GM12892 (cell line): ENCODE results near the gene CCDC9B.

Experiments
- DNase-seq: peaks from one replicate; pipeline ENCODE4 v3.0.0; 2011; ENCODE audit not compliant: insufficient read length
- FAIRE-seq: peaks from 2 replicates; lab custom pipeline; 2011; peaks lifted over from hg19 to GRCh38; lab: Jason Lieb, UNC
- POLR2A ChIP-seq: IDR thresholded peaks from 2 replicates; pipeline ENCODE4 v1.6.1; 2011; ENCODE audit warnings: low read depth, low read length, control low read depth
- POLR2AphosphoS5 ChIP-seq: IDR thresholded peaks from 2 replicates; pipeline ENCODE4 v1.6.1; 2011; ENCODE audit warnings: low read depth, low read length, control low read depth
- TAF1 ChIP-seq: IDR thresholded peaks from 2 replicates; pipeline ENCODE4 v1.6.1; 2011; ENCODE audit warnings: low read depth, mild to moderate bottlenecking, control low read depth, low read length, borderline replicate concordance

Gene CCDC9B

DNA sequence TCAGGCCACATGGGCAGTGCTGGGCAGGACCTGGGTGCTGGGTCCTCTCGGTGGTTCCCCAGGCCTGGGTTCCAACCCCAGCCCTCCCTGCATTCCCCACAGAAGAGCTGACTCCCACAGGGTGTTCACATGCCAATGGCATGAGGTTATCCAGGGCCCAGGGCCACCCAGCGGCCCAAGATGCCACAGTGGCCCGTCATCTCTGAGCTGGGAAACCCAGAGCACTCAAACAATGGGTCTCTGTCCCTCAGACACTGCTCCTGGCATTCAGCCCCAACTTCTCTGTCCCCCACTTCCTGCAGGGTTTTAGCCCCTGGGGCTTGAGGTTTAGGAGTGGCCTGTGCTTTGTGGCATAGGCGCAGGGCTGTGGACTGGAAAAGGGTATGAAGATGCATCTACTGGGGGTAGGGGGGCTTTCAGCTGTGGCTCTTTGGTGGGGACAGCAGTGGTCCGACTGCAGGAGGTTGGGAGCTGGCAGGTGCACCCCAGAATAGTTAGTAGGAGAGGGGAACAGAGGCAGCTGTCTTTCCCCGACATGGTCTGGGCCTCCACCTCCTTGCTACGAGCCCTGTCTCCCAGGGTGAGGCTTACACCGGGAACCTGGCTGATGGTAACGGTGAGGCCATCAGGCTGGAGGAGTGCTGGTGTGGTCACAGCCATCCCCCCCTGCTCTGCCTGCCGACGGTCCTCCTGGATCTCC is 1.7 kb downstream of the CCDC9B start:
- no peak for TF ChIP-seq TAF1
- TF ChIP-seq POLR2AphosphoS5: no peak
- no peak for TF ChIP-seq POLR2A
- FAIRE-seq (no peak), DNase-seq (no peak)

DNA sequence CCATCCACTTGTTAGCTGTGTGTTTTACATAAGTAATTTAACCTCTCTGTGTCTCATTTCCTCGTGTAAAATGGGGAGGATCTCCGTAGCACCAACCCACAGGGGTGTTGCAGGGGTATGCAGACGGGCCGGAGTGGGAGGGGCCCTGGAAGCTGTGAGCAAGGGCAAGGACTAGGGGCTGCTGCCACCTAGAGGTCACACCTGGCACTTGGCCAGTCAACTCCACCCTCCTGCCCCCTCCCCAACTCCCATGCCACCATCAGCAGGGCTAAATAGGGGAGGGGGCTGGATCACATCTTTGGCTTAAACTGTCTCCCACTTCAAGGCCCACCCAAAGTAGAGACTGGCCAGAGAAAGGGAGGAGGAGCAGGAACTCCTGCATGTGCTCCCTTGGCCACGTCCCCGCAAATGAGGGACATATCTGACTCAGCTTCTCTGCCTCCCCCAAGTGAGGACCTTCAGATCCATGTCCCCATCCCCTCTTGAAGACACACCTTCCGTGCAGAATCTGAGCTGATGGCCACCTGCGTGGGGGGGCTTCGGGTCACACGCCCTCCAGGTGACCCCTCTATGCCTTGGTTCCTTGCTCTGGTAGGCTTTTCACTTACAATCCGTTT is 2.6 kb downstream of the CCDC9B start:
- FAIRE-seq (peak; percentile 96), DNase-seq (peak; percentile 96)
- TF ChIP-seq POLR2AphosphoS5 (no peak), TAF1 (no peak), POLR2A (no peak)

DNA sequence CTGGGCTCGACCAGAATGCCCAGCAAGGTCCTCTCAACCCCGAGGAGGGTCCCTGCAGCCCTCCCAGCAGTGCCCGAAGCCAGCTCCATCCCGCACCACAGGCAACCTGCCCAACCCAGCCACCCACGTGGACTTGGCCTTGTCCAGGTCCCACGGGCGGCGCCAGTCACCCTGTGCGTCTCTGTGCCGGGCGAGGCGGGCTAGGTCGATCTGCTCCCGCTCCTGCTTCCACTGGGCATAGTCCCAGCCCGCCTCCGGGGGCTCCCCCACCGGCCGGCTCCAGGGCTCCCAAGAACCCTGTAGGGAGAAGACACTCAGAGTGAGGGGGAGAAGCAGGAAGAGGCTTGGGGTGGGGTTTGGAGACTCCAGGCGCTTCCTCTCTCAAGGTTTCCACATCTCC is 3.1 kb downstream of the CCDC9B start:
- DNase-seq (no peak), FAIRE-seq (no peak)
- no peak for TF ChIP-seq POLR2A
- TF ChIP-seq POLR2AphosphoS5: no peak
- TF ChIP-seq TAF1: no peak

DNA sequence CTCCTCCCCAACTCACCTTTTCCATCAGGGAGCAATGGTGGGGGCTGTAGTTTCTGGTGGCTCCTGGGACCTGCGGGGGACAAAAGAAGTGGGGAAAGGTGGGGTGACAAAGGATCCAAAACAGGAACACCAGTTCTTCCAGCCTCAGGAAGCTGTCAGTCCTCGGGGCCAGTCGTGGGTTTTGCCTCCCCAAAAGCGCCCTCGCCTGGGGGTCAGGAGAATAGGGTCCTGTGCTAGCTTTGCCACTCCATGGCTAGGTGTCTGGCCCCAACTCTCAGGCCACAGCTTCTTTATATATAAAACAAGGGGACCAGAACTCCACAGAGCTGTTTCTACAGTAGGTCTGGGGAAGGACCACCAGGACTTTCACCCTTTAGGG is 4.0 kb downstream of the CCDC9B start:
- FAIRE-seq: peak; percentile 71
- no peak for DNase-seq
- no peak for TF ChIP-seq POLR2A
- no peak for TF ChIP-seq TAF1
- TF ChIP-seq POLR2AphosphoS5: no peak

DNA sequence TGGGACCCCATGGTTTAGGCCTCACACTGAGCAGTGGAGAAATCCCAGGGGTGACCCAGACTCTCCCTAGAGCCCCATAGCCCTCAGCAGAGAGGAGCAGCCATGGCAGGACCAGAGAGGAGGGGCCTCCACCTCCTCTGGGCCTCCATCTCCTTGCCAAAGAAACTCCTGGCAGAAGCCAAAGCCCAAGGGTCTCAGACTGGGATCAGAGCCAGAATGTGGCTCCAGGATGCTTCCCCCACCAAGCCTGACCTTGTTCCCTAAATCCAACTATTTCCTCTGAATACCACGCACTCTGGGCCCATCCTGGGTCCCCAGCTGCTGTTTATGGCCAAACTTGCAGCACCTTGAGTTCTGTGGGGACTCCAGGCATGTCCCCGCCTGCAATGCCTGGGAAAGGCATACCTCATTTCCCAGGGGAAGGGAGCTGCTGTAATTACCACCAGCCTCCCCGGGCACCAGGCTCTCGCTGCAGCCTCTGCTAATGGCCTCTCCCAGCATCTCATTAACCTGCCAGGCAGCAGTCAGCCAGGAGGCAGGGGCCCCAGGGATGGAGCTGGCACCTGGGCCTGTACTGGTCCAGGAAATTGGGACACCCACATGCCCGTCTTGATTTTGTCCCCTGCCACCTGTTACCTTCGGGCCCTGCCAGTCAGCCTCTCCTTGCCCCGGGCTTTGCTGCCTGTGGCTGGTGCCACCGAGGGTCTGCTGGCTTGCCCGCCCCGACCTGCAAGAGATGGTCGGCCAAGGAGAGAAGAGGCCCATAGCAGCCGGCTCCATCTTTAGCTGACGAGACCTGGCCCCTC is 4.6 kb downstream of the CCDC9B start:
- TF ChIP-seq POLR2A (no peak), POLR2AphosphoS5 (no peak), TAF1 (no peak)
- DNase-seq (no peak), FAIRE-seq (no peak)

- DNase-seq (no peak), FAIRE-seq (no peak)
- TF ChIP-seq POLR2A (no peak), POLR2AphosphoS5 (no peak)
Measured at GRCh38 chr15:40334941-40335795, 5.6 kb downstream of the CCDC9B start.

GRCh38 chr15:40334541-40334940 is 6.2 kb downstream of the CCDC9B start:
- TF ChIP-seq POLR2A (no peak), TAF1 (no peak), POLR2AphosphoS5 (no peak)
- no peak for DNase-seq
- FAIRE-seq: no peak

DNA sequence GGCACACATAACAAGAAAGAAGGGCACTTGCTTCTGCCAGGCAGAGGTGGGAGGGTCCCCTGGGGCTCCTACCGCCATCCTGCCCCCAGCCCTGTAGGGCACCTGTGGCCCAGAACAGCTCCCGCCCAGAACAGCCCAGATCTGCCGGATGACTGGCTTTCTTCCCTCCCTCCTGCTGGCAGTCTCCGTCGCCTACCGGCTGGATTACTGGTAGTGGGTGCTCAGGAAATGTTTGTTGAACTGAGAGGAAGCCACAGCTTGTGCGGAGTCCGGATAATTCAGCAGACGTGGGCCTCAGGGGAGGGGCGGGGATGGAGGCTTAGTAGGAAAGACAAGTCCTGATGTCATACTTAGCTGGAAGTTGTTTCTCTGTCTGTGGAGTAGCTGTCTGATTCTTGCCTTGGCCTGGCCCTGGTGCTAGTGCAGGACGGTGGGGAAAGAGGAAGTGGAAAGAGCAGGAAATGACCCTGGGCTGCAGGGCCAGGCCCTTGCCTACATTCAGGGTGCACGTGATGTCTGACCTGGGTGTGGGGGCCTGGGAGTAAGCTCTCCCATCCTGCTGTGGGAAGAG is 6.7 kb downstream of the CCDC9B start:
- TF ChIP-seq POLR2A (no peak), POLR2AphosphoS5 (no peak), TAF1 (no peak)
- DNase-seq (no peak), FAIRE-seq (no peak)

DNA sequence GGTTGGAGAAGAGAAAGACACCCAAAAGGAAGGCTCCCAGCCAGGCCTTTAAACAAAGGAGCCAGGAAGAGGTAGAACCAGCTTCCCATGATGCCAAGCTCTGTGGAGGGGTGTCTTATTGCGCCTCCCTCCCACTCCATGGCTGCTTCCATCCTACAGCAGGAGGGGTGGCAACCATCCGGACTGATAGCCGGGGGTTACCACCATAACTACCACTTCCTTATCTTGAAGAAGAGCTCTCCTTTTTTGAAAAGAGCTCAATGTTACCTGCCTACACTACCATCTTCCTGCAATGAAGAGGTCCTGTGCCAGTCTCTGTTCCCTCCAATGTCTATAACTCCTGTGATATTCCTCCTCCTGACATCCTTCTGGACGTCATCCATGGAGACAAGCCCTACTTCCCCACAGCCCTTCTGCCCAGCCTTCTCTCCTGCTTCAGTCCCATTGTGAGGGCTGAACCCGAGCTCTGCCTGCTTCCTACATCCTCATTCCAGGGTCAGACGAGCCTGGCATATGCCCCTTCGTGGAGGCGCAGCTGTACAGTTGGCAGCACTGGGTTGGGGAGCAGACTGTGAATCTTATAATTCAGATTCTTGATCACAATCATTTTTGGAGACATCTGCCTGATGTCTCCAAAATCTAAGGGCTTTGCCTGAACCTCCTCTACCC is 8.5 kb downstream of the CCDC9B start:
- no peak for DNase-seq

DNA sequence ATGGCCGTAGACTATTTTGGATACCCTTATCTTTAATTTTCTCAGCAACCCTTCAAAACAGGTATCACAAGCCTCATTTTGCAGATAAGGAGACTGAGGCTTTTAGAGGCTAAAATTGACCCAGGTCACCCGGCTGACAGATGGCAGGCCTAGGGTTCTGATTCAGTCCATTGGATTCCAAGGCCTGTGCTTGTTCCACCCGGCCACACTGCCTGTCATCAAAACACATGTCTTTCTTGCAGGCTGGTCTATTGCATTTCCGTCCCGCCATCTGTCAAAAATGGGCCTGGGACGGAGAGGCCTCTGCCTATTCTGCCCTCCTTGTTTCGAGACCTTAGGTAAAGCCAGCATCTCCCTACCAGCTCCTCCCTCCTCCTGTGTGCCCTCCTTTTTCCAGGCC is 9.1 kb downstream of the CCDC9B start:
- DNase-seq: no peak
- no peak for FAIRE-seq
- TF ChIP-seq TAF1 (no peak), POLR2A (no peak), POLR2AphosphoS5 (no peak)

More for the DNA sequence above, 8.5 kb downstream of the CCDC9B start:
- TF ChIP-seq POLR2A (no peak), TAF1 (no peak), POLR2AphosphoS5 (no peak)
- no peak for FAIRE-seq

DNA sequence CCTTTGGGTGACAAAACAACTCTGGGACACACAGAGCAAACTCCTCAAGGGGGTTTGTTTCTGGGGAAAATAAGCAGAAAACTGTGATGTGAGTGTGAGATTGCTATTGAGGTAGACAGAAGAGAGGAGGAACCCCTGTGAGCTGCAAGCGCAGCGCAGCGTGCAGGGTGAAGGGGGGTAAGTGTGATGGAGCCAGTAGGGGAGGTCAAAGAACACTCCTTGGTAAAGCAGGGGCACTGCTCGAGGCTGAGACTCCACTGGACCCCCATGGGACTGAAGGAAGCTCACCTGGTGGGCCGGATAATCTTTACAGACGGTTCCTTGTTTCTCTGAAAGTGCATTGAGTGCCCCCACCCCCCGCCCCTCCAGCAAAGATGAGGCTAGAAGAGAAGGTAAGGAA is 9.7 kb downstream of the CCDC9B start:
- no peak for TF ChIP-seq POLR2AphosphoS5
- TF ChIP-seq TAF1: no peak
- TF ChIP-seq POLR2A: no peak

More for the DNA sequence above, 9.7 kb downstream of the CCDC9B start:
- DNase-seq: no peak
- no peak for FAIRE-seq
